Measurements from ENCODE around the gene STMND1. TPM values are rescaled to one million over a fixed set of nuclear protein-coding genes. Genes with fewer than 3 reads are reported as not detected.
A peak's percentile ranks its signal among the peaks of the same experiment; 100 is the strongest.

STMND1 gene
- total RNA-seq, 1 donor from 2014 or later: not detected

GRCh38 chr6:17081273-17081672 lies 20.6 kb upstream of the STMND1 start:
- Mint-ChIP-seq H3K36me3 (ENCODE audit: unreplicated experiment) (peaks cover 5% of the 10 kb centered on the region), H3K9me3 (ENCODE audit: unreplicated experiment) (no peaks in the 10 kb centered on the region), H3K27me3 (ENCODE audit: unreplicated experiment) (peaks cover 2% of the 10 kb centered on the region), H3K4me3 (ENCODE audit: unreplicated experiment) (no peak overlapping the region), H3K4me1 (ENCODE audit: low read depth, unreplicated experiment) (no peaks in the 10 kb centered on the region), H3K27ac (ENCODE audit: unreplicated experiment) (no peak overlapping the region)
- TF ChIP-seq CTCF (IDR thresholded peaks at IDR 0.05; ENCODE audit: partially characterized antibody, unreplicated experiment): no peak
- DNase-seq: no peak

GRCh38 chr6:17081860-17082508 lies 19.9 kb upstream of the STMND1 start:
- H3K9me3 Mint-ChIP-seq (ENCODE audit: unreplicated experiment): no peaks in the 10 kb centered on the region
- peaks cover 2% of the 10 kb centered on the region for H3K27me3 Mint-ChIP-seq (ENCODE audit: unreplicated experiment)
- no peaks in the 10 kb centered on the region for H3K36me3 Mint-ChIP-seq (ENCODE audit: unreplicated experiment)
- H3K4me1 Mint-ChIP-seq (ENCODE audit: low read depth, unreplicated experiment): no peaks in the 10 kb centered on the region
- no peak overlapping the region for H3K4me3 Mint-ChIP-seq (ENCODE audit: unreplicated experiment)
- no peak for DNase-seq
- no peak for TF ChIP-seq CTCF (IDR thresholded peaks at IDR 0.05; ENCODE audit: partially characterized antibody, unreplicated experiment)
- H3K27ac Mint-ChIP-seq (ENCODE audit: unreplicated experiment): no peak overlapping the region

- Mint-ChIP-seq H3K9me3 (ENCODE audit: unreplicated experiment) (no peaks in the 10 kb centered on the region), H3K27ac (ENCODE audit: unreplicated experiment) (no peak overlapping the region), H3K27me3 (ENCODE audit: unreplicated experiment) (peaks cover 2% of the 10 kb centered on the region), H3K4me3 (ENCODE audit: unreplicated experiment) (no peak overlapping the region), H3K36me3 (ENCODE audit: unreplicated experiment) (no peaks in the 10 kb centered on the region), H3K4me1 (ENCODE audit: low read depth, unreplicated experiment) (no peaks in the 10 kb centered on the region)
- TF ChIP-seq CTCF (IDR thresholded peaks at IDR 0.05; ENCODE audit: partially characterized antibody, unreplicated experiment): no peak
- DNase-seq: no peak
Measured at GRCh38 chr6:17083397-17083796, 18.5 kb upstream of the STMND1 start.

GRCh38 chr6:17086469-17086868 lies 15.4 kb upstream of the STMND1 start:
- no peaks in the 10 kb centered on the region for H3K36me3 Mint-ChIP-seq (ENCODE audit: unreplicated experiment)
- no peaks in the 10 kb centered on the region for H3K4me1 Mint-ChIP-seq (ENCODE audit: low read depth, unreplicated experiment)
- H3K4me3 Mint-ChIP-seq (ENCODE audit: unreplicated experiment): no peak overlapping the region
- no peaks in the 10 kb centered on the region for H3K9me3 Mint-ChIP-seq (ENCODE audit: unreplicated experiment)
- H3K27me3 Mint-ChIP-seq (ENCODE audit: unreplicated experiment): no peaks in the 10 kb centered on the region
- no peak overlapping the region for H3K27ac Mint-ChIP-seq (ENCODE audit: unreplicated experiment)
- TF ChIP-seq CTCF (IDR thresholded peaks at IDR 0.05; ENCODE audit: partially characterized antibody, unreplicated experiment): peak; percentile 72
- peak; percentile 41 for DNase-seq

GRCh38 chr6:17088091-17088611 lies 13.7 kb upstream of the STMND1 start:
- no peaks in the 10 kb centered on the region for H3K36me3 Mint-ChIP-seq (ENCODE audit: unreplicated experiment)
- DNase-seq: no peak
- no peak overlapping the region for H3K27ac Mint-ChIP-seq (ENCODE audit: unreplicated experiment)
- H3K4me3 Mint-ChIP-seq (ENCODE audit: unreplicated experiment): no peak overlapping the region
- peaks cover 1% of the 10 kb centered on the region for H3K27me3 Mint-ChIP-seq (ENCODE audit: unreplicated experiment)
- H3K9me3 Mint-ChIP-seq (ENCODE audit: unreplicated experiment): no peaks in the 10 kb centered on the region
- no peaks in the 10 kb centered on the region for H3K4me1 Mint-ChIP-seq (ENCODE audit: low read depth, unreplicated experiment)
- no peak for TF ChIP-seq CTCF (IDR thresholded peaks at IDR 0.05; ENCODE audit: partially characterized antibody, unreplicated experiment)
